Measurements from ENCODE around the gene PCDH8. TPM values are rescaled to one million over a fixed set of nuclear protein-coding genes. Genes with fewer than 3 reads are reported as not detected.

Gene PCDH8
- polyA plus RNA-seq, 1 donor from 2014 or later = 2.4 TPM

GRCh38 chr13:52869621-52870020, 21.2 kb upstream of the PCDH8 start:
- Histone ChIP-seq H3K79me2 (replicated peaks; ENCODE audit: insufficient read depth, low read length) (no peaks in the 10 kb centered on the region), H2AFZ (ENCODE audit: low read depth, low read length) (no peak overlapping the region), H3K4me3 (ENCODE audit: low read length) (no peak overlapping the region), H3K27me3 (ENCODE audit: insufficient read depth, low read depth, low read length) (no peaks in the 10 kb centered on the region), H3K36me3 (ENCODE audit: insufficient read depth, low read length) (no peaks in the 10 kb centered on the region), H3K9me2 (ENCODE audit: insufficient read depth, low read length) (no peaks in the 10 kb centered on the region), H3F3A (ENCODE audit: insufficient read depth, low read length, poor library complexity, severe bottlenecking) (no peaks in the 10 kb centered on the region), H4K20me1 (ENCODE audit: insufficient read depth) (no peaks in the 10 kb centered on the region), H3K9ac (ENCODE audit: low read length) (no peak overlapping the region), H3K9me3 (ENCODE audit: low read length) (no peaks in the 10 kb centered on the region), H3K27ac (ENCODE audit: low read length) (no peak overlapping the region), H3K4me2 (ENCODE audit: low read length) (no peak overlapping the region)
- TF ChIP-seq TAF1 (IDR thresholded peaks at IDR 0.05; ENCODE audit: low read depth) (no peak), CTCF (IDR thresholded peaks at IDR 0.05; ENCODE audit: poor library complexity, severe bottlenecking) (no peak), POLR2AphosphoS5 (IDR thresholded peaks at IDR 0.05) (no peak)

GRCh38 chr13:52869050-52869449, 20.6 kb upstream of the PCDH8 start:
- no peak overlapping the region for H2AFZ ChIP-seq (ENCODE audit: low read depth, low read length)
- no peaks in the 10 kb centered on the region for H4K20me1 ChIP-seq (ENCODE audit: insufficient read depth)
- no peak overlapping the region for H3K4me3 ChIP-seq (ENCODE audit: low read length)
- H3K4me2 ChIP-seq (ENCODE audit: low read length) = no peak overlapping the region
- TF ChIP-seq REST (IDR thresholded peaks at IDR 0.05; ENCODE audit: borderline replicate concordance) = no peak
- no peak for TF ChIP-seq EP300 (conservative IDR thresholded peaks at IDR 0.05; ENCODE audit: poor library complexity, severe bottlenecking)
- no peak for TF ChIP-seq CTCF (IDR thresholded peaks at IDR 0.05; ENCODE audit: poor library complexity, severe bottlenecking)
- no peak for TF ChIP-seq TAF1 (IDR thresholded peaks at IDR 0.05; ENCODE audit: low read depth)
- TF ChIP-seq POLR2AphosphoS5 (IDR thresholded peaks at IDR 0.05) = no peak
- no peak for TF ChIP-seq SMC3 (conservative IDR thresholded peaks at IDR 0.05; ENCODE audit: poor library complexity)
- no peak for TF ChIP-seq EZH2 (IDR thresholded peaks at IDR 0.05; ENCODE audit: borderline replicate concordance, insufficient read depth, low read length, poor library complexity, severe bottlenecking)
- no peak for TF ChIP-seq MXI1 (conservative IDR thresholded peaks at IDR 0.05; ENCODE audit: poor library complexity, severe bottlenecking)
- TF ChIP-seq RAD21 (conservative IDR thresholded peaks at IDR 0.05) = no peak
- H3K9me2 ChIP-seq (ENCODE audit: insufficient read depth, low read length) = no peaks in the 10 kb centered on the region
- no peaks in the 10 kb centered on the region for H3K9me3 ChIP-seq (ENCODE audit: low read length)
- H3K79me2 ChIP-seq (replicated peaks; ENCODE audit: insufficient read depth, low read length) = no peaks in the 10 kb centered on the region
- H3K27ac ChIP-seq (ENCODE audit: low read length) = no peak overlapping the region
- H3K36me3 ChIP-seq (ENCODE audit: insufficient read depth, low read length) = no peaks in the 10 kb centered on the region
- no peaks in the 10 kb centered on the region for H3F3A ChIP-seq (ENCODE audit: insufficient read depth, low read length, poor library complexity, severe bottlenecking)
- no peak overlapping the region for H3K9ac ChIP-seq (ENCODE audit: low read length)
- H3K27me3 ChIP-seq (ENCODE audit: insufficient read depth, low read depth, low read length) = no peaks in the 10 kb centered on the region

All from neural cell (in vitro differentiated cells).